ENCODE results near the gene UXS1.
A peak's percentile ranks its signal among the peaks of the same experiment; 100 is the strongest.

The UXS1 gene

GRCh38 chr2:106105151-106105922, 88.8 kb downstream of the UXS1 start:
- POLR2A ChIA-PET: no interaction called here
- TF ChIP-seq ELF4 (IDR thresholded peaks at IDR 0.05): no peak
- TF ChIP-seq, protein P1, sequence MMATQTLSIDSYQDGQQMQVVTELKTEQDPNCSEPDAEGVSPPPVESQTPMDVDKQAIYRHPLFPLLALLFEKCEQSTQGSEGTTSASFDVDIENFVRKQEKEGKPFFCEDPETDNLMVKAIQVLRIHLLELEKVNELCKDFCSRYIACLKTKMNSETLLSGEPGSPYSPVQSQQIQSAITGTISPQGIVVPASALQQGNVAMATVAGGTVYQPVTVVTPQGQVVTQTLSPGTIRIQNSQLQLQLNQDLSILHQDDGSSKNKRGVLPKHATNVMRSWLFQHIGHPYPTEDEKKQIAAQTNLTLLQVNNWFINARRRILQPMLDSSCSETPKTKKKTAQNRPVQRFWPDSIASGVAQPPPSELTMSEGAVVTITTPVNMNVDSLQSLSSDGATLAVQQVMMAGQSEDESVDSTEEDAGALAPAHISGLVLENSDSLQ (IDR thresholded peaks at IDR 0.05): no peak
- no peak for DNase-seq (ENCODE audit: extremely low spot score)
- CTCF ChIA-PET: interaction anchor here (0.7 to 1.4 kb wide), 2 partner anchors 95 to 438 kb away, joined by 3 to 6 read pairs; no protein-coding TSS in a partner anchor

GRCh38 chr2:106104332-106105062, 89.6 kb downstream of the UXS1 start:
- peak; percentile 75 for DNase-seq (ENCODE audit: extremely low spot score)
- no peak for TF ChIP-seq SUZ12 (IDR thresholded peaks at IDR 0.05)
- TF ChIP-seq ELF4 (IDR thresholded peaks at IDR 0.05): no peak
- TF ChIP-seq CTBP1 (IDR thresholded peaks at IDR 0.05; ENCODE audit: borderline replicate concordance): no peak
- ChIA-PET CTCF (interaction anchor here (0.9 to 1.4 kb wide), 3 partner anchors 22 to 439 kb away, joined by 3 to 6 read pairs (median 5); no protein-coding TSS in a partner anchor), POLR2A (no interaction called here)

- ChIA-PET POLR2A (no interaction called here), CTCF (interaction anchor here (0.6 kb wide), 1 partner anchor 216 kb away, joined by 7 read pairs; no protein-coding TSS in a partner anchor)
- DNase-seq (ENCODE audit: extremely low spot score): no peak
- TF ChIP-seq TARDBP (IDR thresholded peaks at IDR 0.05): no peak
- TF ChIP-seq, protein P1 (IDR thresholded peaks at IDR 0.05): no peak
- no peak for TF ChIP-seq ELF4 (IDR thresholded peaks at IDR 0.05)
- no peak for TF ChIP-seq FOXM1 (IDR thresholded peaks at IDR 0.05; ENCODE audit: borderline replicate concordance)
- no peak for TF ChIP-seq FOXK2 (IDR thresholded peaks at IDR 0.05)
- no peak for TF ChIP-seq ZNF384 (IDR thresholded peaks at IDR 0.05)
- TF ChIP-seq BHLHE40 (IDR thresholded peaks at IDR 0.05; ENCODE audit: borderline replicate concordance): no peak
- TF ChIP-seq HDGF (IDR thresholded peaks at IDR 0.05; ENCODE audit: borderline replicate concordance): no peak
- TF ChIP-seq CTBP1 (IDR thresholded peaks at IDR 0.05; ENCODE audit: borderline replicate concordance): no peak
- no peak for TF ChIP-seq NFRKB (IDR thresholded peaks at IDR 0.05)
- TF ChIP-seq L3MBTL2 (conservative IDR thresholded peaks at IDR 0.05): no peak
- no peak for TF ChIP-seq SP1 (IDR thresholded peaks at IDR 0.05)
- no peak for TF ChIP-seq LEF1 (IDR thresholded peaks at IDR 0.05; ENCODE audit: borderline replicate concordance)
- no peak for TF ChIP-seq SUZ12 (IDR thresholded peaks at IDR 0.05)
- TF ChIP-seq ARNT (IDR thresholded peaks at IDR 0.05): no peak
- no peak for TF ChIP-seq FOXA1 (IDR thresholded peaks at IDR 0.05)
Observed at GRCh38 chr2:106099691-106100090, 94.4 kb downstream of the UXS1 start.

- DNase-seq (ENCODE audit: extremely low spot score): no peak
- TF ChIP-seq L3MBTL2 (conservative IDR thresholded peaks at IDR 0.05): no peak
- no peak for TF ChIP-seq FOXA1 (IDR thresholded peaks at IDR 0.05)
- TF ChIP-seq, protein P1 (IDR thresholded peaks at IDR 0.05): no peak
- TF ChIP-seq SP1 (IDR thresholded peaks at IDR 0.05): no peak
- no peak for TF ChIP-seq LEF1 (IDR thresholded peaks at IDR 0.05; ENCODE audit: borderline replicate concordance)
- no peak for TF ChIP-seq TARDBP (IDR thresholded peaks at IDR 0.05)
- TF ChIP-seq ARNT (IDR thresholded peaks at IDR 0.05): no peak
- TF ChIP-seq FOXM1 (IDR thresholded peaks at IDR 0.05; ENCODE audit: borderline replicate concordance): no peak
- no peak for TF ChIP-seq ZNF384 (IDR thresholded peaks at IDR 0.05)
- no peak for TF ChIP-seq FOXK2 (IDR thresholded peaks at IDR 0.05)
- no peak for TF ChIP-seq ELF4 (IDR thresholded peaks at IDR 0.05)
- no peak for TF ChIP-seq HDGF (IDR thresholded peaks at IDR 0.05; ENCODE audit: borderline replicate concordance)
- no peak for TF ChIP-seq BHLHE40 (IDR thresholded peaks at IDR 0.05; ENCODE audit: borderline replicate concordance)
- TF ChIP-seq SUZ12 (IDR thresholded peaks at IDR 0.05): no peak
- TF ChIP-seq CTBP1 (IDR thresholded peaks at IDR 0.05; ENCODE audit: borderline replicate concordance): no peak
- no peak for TF ChIP-seq NFRKB (IDR thresholded peaks at IDR 0.05)
- ChIA-PET CTCF (no interaction called here), POLR2A (no interaction called here)
Observed at GRCh38 chr2:106098664-106099063, 95.4 kb downstream of the UXS1 start.

DNA sequence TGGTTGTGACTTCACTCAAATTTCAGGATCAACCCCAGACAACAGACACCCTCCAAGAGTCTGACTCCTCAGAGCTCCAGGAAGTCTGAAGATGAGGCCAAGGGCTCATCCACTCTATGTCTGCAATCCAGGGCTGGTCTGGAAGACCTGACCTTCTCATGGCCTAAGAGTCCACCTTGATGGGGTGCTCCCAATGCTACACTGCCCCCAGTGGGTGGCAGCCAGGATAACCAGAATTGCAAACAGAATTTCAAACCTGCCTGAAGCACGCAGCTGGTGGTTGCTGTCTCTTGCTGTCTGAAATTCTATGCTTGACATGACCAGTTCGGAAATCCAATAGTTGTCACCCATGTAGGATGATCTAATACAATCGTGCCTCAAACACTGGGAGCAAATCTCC, 96.0 kb downstream of the UXS1 start:
- ChIA-PET CTCF (interaction anchor here (0.8 kb wide), 1 partner anchor 13 kb away, joined by 3 read pairs; no protein-coding TSS in a partner anchor), POLR2A (no interaction called here)
- DNase-seq (ENCODE audit: extremely low spot score): peak; percentile 17
- no peak for TF ChIP-seq BHLHE40 (IDR thresholded peaks at IDR 0.05; ENCODE audit: borderline replicate concordance)
- TF ChIP-seq LEF1 (IDR thresholded peaks at IDR 0.05; ENCODE audit: borderline replicate concordance): no peak
- TF ChIP-seq ELF4 (IDR thresholded peaks at IDR 0.05): no peak

Data from HEK293T (cell line).